NT2/D1 (cell line): ENCODE data around the gene NEO1.

ENCODE experiments used
- YY1 ChIP-seq: IDR thresholded peaks from 2 replicates; pipeline ENCODE4 v1.6.1; 2011; ENCODE audit not compliant: insufficient read length, insufficient read depth
- ZNF274 ChIP-seq: IDR thresholded peaks from 2 replicates; pipeline ENCODE4 v1.6.1; 2011; ENCODE audit warnings: mild to moderate bottlenecking, low read depth, low read length

- TF ChIP-seq ZNF274 (no peak), YY1 (no peak)
Observed at GRCh38 chr15:73349191-73349590, 296.9 kb downstream of the NEO1 start.
